ENCODE results near the gene ABCD1.

The ABCD1 gene

DNA sequence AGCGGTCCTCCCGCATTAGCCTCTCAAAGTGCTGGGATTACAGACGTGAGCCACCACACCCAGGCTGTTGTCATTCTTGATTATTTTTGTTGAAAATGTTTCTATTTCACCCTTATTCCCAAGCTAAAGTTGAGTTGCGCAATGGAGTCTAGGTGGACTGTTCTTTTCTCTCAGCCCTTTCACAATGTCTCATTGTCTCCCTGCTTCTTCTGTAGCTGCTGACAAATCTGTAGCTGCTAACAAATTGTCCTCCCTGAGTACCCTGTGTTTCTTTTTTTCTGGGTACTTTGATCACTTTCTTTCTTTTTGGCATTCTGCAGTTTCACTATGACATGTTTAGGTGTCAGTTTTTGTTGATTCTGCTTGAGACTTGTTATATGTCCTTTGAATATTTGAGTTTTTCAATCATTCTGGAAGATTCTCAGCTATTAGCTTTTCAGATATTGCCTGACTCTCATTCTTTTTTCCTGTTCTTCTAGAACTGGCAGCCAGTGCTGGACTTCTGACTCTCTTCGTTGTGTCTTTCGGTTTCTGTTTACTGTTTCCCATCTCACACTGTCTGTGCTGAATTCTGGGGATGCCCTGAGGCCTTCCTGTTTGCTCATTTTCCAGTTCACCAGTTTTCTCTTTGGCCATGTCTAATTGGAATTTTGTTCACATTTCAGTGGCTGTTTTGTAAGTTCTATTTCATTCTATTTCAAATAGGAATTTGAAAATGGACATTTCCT, 6.6 kb downstream of the ABCD1 start:
- Mint-ChIP-seq H3K9me3 (peaks cover 72% of the 10 kb centered on the region), H3K4me3 (no peak overlapping the region), H3K27me3 (ENCODE audit: low read depth, poor library complexity) (peaks cover 8% of the 10 kb centered on the region), H3K27ac (no peak overlapping the region), H3K4me1 (peaks cover 19% of the 10 kb centered on the region), H3K36me3 (ENCODE audit: low read depth) (peaks cover 39% of the 10 kb centered on the region)
- TF ChIP-seq, protein P1, sequence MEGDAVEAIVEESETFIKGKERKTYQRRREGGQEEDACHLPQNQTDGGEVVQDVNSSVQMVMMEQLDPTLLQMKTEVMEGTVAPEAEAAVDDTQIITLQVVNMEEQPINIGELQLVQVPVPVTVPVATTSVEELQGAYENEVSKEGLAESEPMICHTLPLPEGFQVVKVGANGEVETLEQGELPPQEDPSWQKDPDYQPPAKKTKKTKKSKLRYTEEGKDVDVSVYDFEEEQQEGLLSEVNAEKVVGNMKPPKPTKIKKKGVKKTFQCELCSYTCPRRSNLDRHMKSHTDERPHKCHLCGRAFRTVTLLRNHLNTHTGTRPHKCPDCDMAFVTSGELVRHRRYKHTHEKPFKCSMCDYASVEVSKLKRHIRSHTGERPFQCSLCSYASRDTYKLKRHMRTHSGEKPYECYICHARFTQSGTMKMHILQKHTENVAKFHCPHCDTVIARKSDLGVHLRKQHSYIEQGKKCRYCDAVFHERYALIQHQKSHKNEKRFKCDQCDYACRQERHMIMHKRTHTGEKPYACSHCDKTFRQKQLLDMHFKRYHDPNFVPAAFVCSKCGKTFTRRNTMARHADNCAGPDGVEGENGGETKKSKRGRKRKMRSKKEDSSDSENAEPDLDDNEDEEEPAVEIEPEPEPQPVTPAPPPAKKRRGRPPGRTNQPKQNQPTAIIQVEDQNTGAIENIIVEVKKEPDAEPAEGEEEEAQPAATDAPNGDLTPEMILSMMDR (IDR thresholded peaks at IDR 0.05): no peak
- DNase-seq: no peak

DNA sequence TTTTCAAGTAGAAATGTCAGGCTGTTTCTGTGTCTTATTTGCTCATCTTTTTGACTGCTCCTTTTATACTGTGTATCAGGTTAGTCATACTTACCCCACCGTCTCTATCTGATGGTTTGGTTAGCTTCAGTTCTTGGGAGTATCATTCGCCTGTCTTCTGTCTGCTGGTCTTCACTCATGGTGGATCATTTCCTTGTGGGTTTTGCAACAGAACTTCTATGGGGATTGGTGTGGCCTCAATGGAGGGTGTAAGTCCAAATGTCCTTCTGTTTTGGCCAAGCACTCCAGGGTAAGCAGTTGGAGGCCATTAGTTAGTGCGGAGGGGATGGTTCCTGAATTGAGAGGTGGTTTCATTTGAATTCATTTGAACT, 7.2 kb downstream of the ABCD1 start:
- Mint-ChIP-seq H3K4me3 (no peak overlapping the region), H3K9me3 (peaks cover 78% of the 10 kb centered on the region), H3K4me1 (peaks cover 18% of the 10 kb centered on the region), H3K27me3 (ENCODE audit: low read depth, poor library complexity) (peaks cover 8% of the 10 kb centered on the region), H3K27ac (no peak overlapping the region), H3K36me3 (ENCODE audit: low read depth) (peaks cover 39% of the 10 kb centered on the region)
- DNase-seq: no peak
- TF ChIP-seq, protein P1 (IDR thresholded peaks at IDR 0.05): no peak

DNA sequence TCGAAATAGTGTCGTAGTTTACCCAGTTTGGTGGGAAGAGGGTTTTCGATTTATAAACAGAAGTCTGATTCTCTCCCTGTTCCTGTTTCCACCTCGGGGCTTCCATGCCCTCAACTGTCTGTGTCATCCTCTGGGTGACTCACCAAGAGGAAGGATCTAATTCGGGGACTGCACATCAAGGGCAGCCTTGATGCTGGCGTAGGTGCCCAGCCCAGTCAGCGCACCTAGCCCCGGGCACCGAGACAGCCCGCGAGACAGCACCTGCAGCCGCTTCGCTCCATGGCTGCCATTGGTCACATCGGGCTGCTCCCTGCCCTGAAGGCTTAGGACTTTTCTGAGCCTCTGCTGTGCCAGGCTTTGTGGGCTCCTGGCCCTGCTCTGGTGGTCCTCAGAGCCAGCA, 7.7 kb downstream of the ABCD1 start:
- Mint-ChIP-seq H3K27me3 (ENCODE audit: low read depth, poor library complexity) (peaks cover 8% of the 10 kb centered on the region), H3K9me3 (peaks cover 73% of the 10 kb centered on the region), H3K36me3 (ENCODE audit: low read depth) (peaks cover 39% of the 10 kb centered on the region), H3K4me3 (no peak overlapping the region), H3K27ac (no peak overlapping the region), H3K4me1 (peaks cover 12% of the 10 kb centered on the region)
- DNase-seq: no peak
- TF ChIP-seq, protein P1 (IDR thresholded peaks at IDR 0.05): no peak

DNA sequence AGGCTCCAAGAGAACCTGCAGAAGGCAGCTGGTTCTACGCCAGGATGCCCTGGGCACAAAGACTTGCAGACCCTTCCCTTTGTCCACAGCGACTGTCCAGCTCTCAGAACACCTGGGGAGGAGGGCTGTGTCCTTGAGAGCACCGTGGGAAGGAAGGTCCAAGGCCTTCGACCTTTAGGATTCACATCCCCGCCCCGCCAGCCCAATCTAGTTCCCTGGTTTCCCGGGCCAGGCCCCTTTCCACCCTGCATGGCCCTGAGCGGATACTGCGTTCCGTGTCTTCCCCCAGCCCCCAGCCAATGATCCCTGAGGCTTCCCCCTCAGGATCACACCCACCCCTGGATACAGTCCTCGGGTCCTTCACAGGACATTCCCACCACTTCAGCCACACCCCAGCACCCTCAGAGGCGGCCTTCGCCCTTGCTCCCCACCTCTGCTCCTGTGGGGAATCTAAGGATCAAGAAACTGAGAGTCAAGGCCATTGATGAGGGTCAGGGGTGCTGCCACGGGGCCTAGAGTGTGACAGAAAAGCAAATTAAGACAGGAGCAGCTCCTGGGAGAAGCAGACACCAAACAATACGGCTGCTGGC, 9.1 kb downstream of the ABCD1 start:
- TF ChIP-seq, protein P1 (IDR thresholded peaks at IDR 0.05): no peak
- H3K4me1 Mint-ChIP-seq: peaks cover 11% of the 10 kb centered on the region
- no peak for DNase-seq
- peaks cover 69% of the 10 kb centered on the region for H3K9me3 Mint-ChIP-seq
- peaks cover 35% of the 10 kb centered on the region for H3K36me3 Mint-ChIP-seq (ENCODE audit: low read depth)
- peaks cover 8% of the 10 kb centered on the region for H3K27me3 Mint-ChIP-seq (ENCODE audit: low read depth, poor library complexity)
- no peak overlapping the region for H3K27ac Mint-ChIP-seq
- no peak overlapping the region for H3K4me3 Mint-ChIP-seq

DNA sequence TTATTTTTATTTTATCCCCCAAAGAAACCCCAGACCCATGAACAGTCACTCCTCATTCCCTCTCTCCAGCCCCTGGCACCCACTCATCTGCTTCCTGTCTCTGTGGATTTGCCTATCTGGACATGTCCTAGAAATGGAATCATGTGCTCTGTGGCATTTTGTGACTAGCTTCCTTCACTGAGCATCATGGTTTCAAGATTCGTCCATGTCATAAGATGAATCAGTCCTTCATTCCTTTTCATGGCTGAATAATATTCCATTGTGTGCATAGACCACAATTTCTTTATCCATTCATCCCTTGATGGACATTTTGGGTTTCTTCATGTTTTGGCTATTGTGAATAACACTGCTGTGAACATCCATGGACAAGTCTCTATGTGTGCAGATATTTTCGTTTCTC, 10.2 kb downstream of the ABCD1 start:
- DNase-seq: no peak
- H3K9me3 Mint-ChIP-seq: peaks cover 70% of the 10 kb centered on the region
- H3K36me3 Mint-ChIP-seq (ENCODE audit: low read depth): peaks cover 32% of the 10 kb centered on the region
- H3K27ac Mint-ChIP-seq: no peak overlapping the region
- TF ChIP-seq, protein P1 (IDR thresholded peaks at IDR 0.05): no peak
- H3K4me1 Mint-ChIP-seq: peaks cover 17% of the 10 kb centered on the region
- peaks cover 6% of the 10 kb centered on the region for H3K27me3 Mint-ChIP-seq (ENCODE audit: low read depth, poor library complexity)
- H3K4me3 Mint-ChIP-seq: no peak overlapping the region

DNA sequence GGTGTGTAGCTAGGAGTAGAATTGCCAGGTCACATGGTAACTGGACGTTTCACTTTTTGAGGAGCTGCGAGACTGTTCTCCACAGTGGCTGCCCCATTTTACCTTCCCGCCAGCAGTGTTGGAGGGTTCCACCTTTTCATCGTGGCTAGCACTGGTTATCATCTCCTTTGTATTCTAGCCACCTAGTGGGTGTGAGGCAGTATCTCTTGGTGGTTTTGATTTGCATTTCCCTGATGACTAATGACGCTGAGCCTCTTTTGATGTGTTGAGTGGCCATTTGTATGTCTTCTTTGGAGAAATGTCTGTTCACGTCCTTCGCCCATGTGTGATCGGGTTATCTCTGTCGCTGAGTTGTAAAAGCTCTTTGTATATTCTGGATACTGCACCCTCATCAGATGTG, 10.6 kb downstream of the ABCD1 start:
- Mint-ChIP-seq H3K4me1 (peaks cover 17% of the 10 kb centered on the region), H3K27me3 (ENCODE audit: low read depth, poor library complexity) (peaks cover 6% of the 10 kb centered on the region), H3K36me3 (ENCODE audit: low read depth) (peaks cover 32% of the 10 kb centered on the region), H3K4me3 (no peak overlapping the region), H3K9me3 (peaks cover 70% of the 10 kb centered on the region), H3K27ac (no peak overlapping the region)
- TF ChIP-seq, protein P1 (IDR thresholded peaks at IDR 0.05): no peak
- DNase-seq: no peak
